Upper lobe of right lung (tissue), 1 donor: ENCODE data around the gene PANK4. TPM values are rescaled to one million over a fixed set of nuclear protein-coding genes. Genes with fewer than 3 reads are reported as not detected.

Experiments
- ATAC-seq: fragments of 200-7000 bp; cut with Tn5 transposase; one replicate; pipeline ENCODE4 v1.9.1; 2020; ENCODE audit warnings: mild to moderate bottlenecking, moderate library complexity
- DNase-seq: peaks from one replicate; pipeline ENCODE4 v3.0.0-alpha.2; 2020
- H3K27ac ChIP-seq: fragments of 200-600 bp; one replicate; pipeline ENCODE4 v1.8.0; 2022
- H3K27me3 ChIP-seq: fragments of 200-600 bp; one replicate; pipeline ENCODE4 v1.8.0; 2022; ENCODE audit warnings: mild to moderate bottlenecking
- H3K36me3 ChIP-seq: fragments of 200-600 bp; one replicate; pipeline ENCODE4 v1.8.0; 2022
- H3K4me1 ChIP-seq: fragments of 200-600 bp; one replicate; pipeline ENCODE4 v1.8.0; 2022
- H3K4me3 ChIP-seq: fragments of 200-600 bp; one replicate; pipeline ENCODE4 v1.8.0; 2022; ENCODE audit warnings: mild to moderate bottlenecking
- H3K9me3 ChIP-seq: fragments of 200-600 bp; one replicate; pipeline ENCODE4 v1.8.0; 2022
- intact Hi-C: fragments of 100-400 bp; cut with DNase I; formaldehyde crosslinking; loops from one replicate; pipeline ENCODE4 v1.11.0; 2022
- total RNA-seq: library from RNA; stranded (reverse); fragmentation: NEBNext Ultra II Directional; extraction: Animal tissue kit (Norgen Biotek cat#: 25700); gene quantifications from one replicate; pipeline ENCODE4 v1.2.1, GENCODE V29; 2021
- TF ChIP-seq, protein P1 (sequence below): fragments of 200-600 bp; IDR thresholded peaks from one replicate; pipeline ENCODE4 v1.8.0; 2022; ENCODE audit warnings: antibody characterized with exemption
- donor health status: DM: no; HTN: yes; CAD: no; lungs with severe emphysema.

The PANK4 gene
- total RNA-seq, 1 donor from 2014 or later: 36.4 TPM

DNA sequence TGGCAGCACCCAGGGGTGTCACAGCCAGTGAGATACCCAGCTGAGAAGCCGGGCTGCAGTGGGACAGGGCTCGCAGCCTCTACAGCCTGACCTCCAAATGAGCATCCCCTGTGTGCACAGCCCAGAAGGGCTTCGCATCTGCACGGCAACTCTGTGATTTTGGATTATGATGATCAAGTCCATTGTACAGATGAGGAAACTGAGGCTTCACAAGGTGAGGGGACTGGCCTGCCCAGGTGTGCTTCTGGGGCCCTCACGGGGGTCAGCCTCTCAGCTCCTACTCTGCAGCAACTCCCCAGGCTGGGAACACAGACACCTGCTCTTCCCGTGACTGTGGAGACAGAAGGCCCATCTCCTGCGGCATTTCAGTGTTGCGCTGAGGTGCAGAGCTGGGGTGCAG, 12.5 kb upstream of the PANK4 start:
- peaks cover 11% of the 10 kb centered on the region for H3K27me3 ChIP-seq
- ATAC-seq: no peak

DNA sequence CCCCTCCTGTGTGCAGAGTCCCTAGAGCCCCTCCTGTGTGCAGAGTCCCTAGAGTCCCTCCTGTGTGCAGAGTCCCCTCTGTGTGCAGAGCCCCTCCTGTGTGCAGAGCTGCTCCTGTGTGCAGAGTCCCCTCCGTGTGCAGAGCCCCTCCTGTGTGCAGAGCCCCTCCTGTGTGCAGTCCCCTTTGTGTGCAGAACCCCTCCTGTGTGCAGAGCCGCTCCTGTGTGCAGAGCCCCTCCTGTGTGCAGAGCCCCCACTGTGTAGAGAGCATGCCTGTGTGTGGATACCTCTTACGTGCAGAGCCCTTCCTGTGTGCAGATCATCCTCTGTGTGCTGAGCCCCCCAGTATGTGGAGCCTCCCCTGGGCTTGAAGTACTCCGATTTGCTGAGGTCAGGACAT, 12.0 kb upstream of the PANK4 start:
- peaks cover 4% of the 10 kb centered on the region for H3K4me1 ChIP-seq
- no peak overlapping the region for H3K27ac ChIP-seq
- TF ChIP-seq, protein P1, sequence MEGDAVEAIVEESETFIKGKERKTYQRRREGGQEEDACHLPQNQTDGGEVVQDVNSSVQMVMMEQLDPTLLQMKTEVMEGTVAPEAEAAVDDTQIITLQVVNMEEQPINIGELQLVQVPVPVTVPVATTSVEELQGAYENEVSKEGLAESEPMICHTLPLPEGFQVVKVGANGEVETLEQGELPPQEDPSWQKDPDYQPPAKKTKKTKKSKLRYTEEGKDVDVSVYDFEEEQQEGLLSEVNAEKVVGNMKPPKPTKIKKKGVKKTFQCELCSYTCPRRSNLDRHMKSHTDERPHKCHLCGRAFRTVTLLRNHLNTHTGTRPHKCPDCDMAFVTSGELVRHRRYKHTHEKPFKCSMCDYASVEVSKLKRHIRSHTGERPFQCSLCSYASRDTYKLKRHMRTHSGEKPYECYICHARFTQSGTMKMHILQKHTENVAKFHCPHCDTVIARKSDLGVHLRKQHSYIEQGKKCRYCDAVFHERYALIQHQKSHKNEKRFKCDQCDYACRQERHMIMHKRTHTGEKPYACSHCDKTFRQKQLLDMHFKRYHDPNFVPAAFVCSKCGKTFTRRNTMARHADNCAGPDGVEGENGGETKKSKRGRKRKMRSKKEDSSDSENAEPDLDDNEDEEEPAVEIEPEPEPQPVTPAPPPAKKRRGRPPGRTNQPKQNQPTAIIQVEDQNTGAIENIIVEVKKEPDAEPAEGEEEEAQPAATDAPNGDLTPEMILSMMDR: no peak
- no peak for ATAC-seq
- H3K27me3 ChIP-seq: peaks cover 11% of the 10 kb centered on the region
- H3K9me3 ChIP-seq: no peaks in the 10 kb centered on the region
- DNase-seq: no peak
- intact Hi-C loops: no loop called here
- H3K36me3 ChIP-seq: no peaks in the 10 kb centered on the region
- H3K4me3 ChIP-seq: no peak overlapping the region

More for the DNA sequence above, 12.5 kb upstream of the PANK4 start:
- Histone ChIP-seq H3K4me1 (peaks cover 4% of the 10 kb centered on the region), H3K36me3 (no peaks in the 10 kb centered on the region), H3K9me3 (no peaks in the 10 kb centered on the region), H3K4me3 (no peak overlapping the region), H3K27ac (no peak overlapping the region)
- TF ChIP-seq, protein P1: no peak
- intact Hi-C loops: no loop called here
- DNase-seq: no peak

DNA sequence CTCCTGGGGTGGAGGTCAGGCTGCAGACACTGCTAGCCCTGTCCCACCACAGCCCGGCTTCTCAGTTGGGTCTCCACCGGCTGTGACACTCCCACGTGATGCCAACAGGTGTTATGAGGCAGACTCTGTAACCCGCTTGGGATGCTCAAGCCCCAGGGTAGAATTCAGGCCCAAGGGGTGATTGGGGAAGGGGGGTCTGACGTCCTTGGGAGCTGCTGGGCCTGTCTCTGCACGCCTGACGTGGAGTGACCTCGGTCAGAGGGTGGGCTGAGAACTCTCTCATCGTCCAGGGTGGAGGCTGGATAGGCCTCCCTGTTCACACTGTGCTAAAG, 11.4 kb upstream of the PANK4 start:
- H3K4me1 ChIP-seq: peaks cover 4% of the 10 kb centered on the region
- H3K4me3 ChIP-seq: no peak overlapping the region
- H3K36me3 ChIP-seq: no peaks in the 10 kb centered on the region
- H3K9me3 ChIP-seq: no peaks in the 10 kb centered on the region
- H3K27ac ChIP-seq: no peak overlapping the region
- TF ChIP-seq, protein P1: no peak
- DNase-seq: no peak
- intact Hi-C loops: no loop called here
- H3K27me3 ChIP-seq: peaks cover 14% of the 10 kb centered on the region
- no peak for ATAC-seq

DNA sequence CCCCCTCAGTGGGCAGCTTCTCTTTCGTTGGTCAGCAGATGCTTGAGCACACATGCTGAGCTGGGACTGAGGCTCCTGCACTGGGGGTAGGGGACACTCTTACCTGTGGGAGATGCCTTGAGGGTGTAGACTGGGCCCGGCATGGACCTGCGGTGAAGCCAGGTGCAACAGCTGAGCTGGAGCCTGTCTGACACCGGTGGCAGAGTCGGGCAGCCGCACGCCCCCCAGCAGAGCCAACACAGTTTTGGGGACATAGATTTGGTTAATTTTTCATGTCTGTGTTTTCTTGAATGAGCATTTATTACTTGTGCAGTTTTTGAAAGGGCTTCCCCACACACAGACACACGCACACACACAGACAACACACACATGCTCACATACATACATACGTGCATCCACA, 9.6 kb upstream of the PANK4 start:
- no peaks in the 10 kb centered on the region for H3K36me3 ChIP-seq
- no peaks in the 10 kb centered on the region for H3K4me1 ChIP-seq
- TF ChIP-seq, protein P1: no peak
- H3K27ac ChIP-seq: no peak overlapping the region
- no peak for DNase-seq
- intact Hi-C loops: no loop called here
- peaks cover 21% of the 10 kb centered on the region for H3K27me3 ChIP-seq
- no peak for ATAC-seq
- H3K4me3 ChIP-seq: no peak overlapping the region
- no peaks in the 10 kb centered on the region for H3K9me3 ChIP-seq

DNA sequence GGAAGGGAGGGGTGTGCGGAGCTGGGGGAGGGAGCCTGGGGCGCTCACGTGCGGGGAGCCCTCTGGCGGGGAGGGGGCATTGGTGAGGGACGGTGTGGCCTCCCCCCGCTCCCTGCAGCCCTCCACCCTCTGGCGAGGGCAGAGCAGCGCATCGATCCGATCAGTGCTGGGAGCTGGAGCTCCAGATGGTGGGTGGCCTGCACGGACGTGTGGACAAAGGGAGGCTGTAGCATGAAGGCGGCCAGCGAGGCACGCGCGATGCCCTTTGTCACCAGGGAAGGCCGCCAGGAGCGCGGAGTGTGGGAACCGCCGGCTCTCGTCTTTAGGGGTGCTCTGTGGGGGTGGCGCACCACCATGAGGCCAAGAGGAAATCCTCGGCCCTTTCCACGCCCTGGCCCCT, 9.1 kb upstream of the PANK4 start:
- Histone ChIP-seq H3K4me1 (peaks cover 5% of the 10 kb centered on the region), H3K27me3 (peaks cover 21% of the 10 kb centered on the region), H3K27ac (no peak overlapping the region), H3K9me3 (no peaks in the 10 kb centered on the region), H3K36me3 (no peaks in the 10 kb centered on the region), H3K4me3 (no peak overlapping the region)
- TF ChIP-seq, protein P1: no peak
- intact Hi-C loops: no loop called here
- ATAC-seq: no peak
- no peak for DNase-seq
